ENCODE data around the gene PRSS27. TPM values are rescaled to one million over a fixed set of nuclear protein-coding genes. Genes with fewer than 3 reads are reported as not detected.

Gene PRSS27
- total and polyA plus RNA-seq, 12 donors, result 0.33 to 2.7 (median 1.4) TPM; not detected in 2

DNA sequence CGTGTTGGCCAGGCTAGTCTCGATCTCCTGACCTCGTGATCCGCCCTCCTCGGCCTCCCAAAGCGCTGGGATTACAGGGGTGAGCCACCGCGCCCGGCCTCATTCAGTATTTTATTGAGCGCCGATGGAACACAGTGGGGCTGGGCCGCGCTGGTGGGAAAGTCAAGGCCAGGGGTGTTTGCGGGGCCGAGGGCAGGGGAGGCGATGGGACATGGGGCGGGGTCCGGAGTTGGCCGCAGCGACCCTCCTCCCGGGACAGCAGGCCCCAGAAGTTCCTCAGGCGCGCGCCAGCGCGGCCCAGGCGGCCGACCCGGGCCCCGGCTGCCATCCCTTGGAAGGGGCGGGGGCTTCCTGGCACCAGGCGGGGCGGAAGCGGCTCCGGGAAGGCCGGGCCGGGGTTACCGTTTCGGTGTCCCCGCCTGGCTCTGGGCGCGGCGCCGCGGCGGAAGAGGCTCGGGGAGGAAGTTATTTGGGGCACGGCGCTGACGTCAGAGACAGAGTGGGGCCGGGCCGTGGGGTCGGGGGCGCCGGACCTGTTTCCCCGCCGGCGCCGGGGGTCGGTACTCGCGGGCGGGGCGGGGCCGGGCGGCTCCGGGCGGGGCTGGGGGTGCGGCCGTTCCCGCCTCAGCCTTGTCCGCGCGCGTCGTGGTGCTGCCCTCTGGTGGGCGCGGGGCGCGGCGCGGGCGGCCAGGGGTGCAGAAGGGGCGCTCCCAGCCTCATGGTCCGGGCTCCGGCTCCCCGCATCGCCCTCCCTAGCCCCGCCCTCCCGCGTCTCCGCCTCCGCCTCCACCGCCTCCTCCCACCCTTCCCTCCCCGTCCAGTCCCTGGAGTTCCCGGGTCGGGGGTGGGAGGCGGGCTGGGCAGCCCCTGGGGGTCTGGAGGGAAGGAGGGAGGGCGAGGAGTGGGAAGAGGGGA lies 952 bp upstream of the PRSS27 start:
- H3K27me3 ChIP-seq, result no peaks in the 10 kb centered on the region
- no peaks in the 10 kb centered on the region for H3K36me3 ChIP-seq (replicated peaks in 1 of 2)
- H3K4me1 ChIP-seq (replicated peaks in 1 of 2), result peaks cover 4 to 18% of the 10 kb centered on the region in 2 donors
- DNase-seq, result peak; percentile 70 to 89 (median 82)
- TF ChIP-seq CTCF (IDR thresholded peaks at IDR 0.05), result peak in 4 of 6 experiments; percentile 19 to 82 (median 60)
- no peak for TF ChIP-seq POLR2A (IDR thresholded peaks at IDR 0.05)
- no peaks in the 10 kb centered on the region for H3K9me3 ChIP-seq (replicated peaks in 1 of 3)
- 2 to 48% (median 4%) methylated on average over 6 to 93 of the region's 99 CpGs for WGBS, 4 donors
- intact Hi-C loops (cut with DNase I), result no loop called here
- peak overlapping the region in 3 of 5 donors; percentile 61 to 79 (median 65) for H3K27ac ChIP-seq
- H3K4me3 ChIP-seq, result peak overlapping the region in 3 of 4 donors; percentile 28 to 62 (median 61)

DNA sequence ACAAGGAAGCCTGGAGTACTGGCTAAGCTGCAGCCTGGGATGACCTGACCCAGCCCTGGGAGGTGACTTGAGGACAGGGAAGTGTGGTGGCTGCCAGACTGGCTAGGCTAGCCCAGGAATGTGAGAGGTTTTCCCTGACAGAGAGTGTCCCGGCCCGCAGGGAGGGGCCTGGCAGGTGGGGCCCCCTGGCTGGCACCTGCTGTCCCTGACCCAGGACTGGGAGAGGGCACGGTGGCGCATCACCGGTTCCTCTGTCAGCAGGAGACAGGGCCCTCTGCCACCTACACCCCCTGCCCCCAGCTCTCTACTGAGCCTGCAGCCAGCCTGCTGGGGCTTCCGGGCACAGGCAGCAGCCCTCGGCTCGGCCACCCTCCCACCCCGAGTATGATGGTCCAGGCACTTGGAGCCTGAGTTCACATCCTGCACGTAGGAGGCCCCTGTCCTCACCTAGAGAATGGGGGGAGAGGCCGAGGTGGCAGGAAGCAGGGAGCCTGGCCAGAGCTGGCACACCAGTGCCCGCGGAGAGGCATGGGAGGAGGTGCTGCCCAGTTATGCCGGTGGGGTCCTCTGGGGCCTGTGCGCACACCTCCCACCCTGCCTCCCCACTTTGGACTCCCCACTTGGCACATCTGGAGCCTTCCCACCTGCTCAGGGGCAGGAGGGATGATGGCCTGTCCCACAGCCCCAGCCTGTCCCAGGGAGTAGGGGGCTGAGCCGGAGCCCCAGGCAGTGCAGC lies 528 bp downstream of the PRSS27 start:
- intact Hi-C loops (cut with DNase I), result no loop called here
- DNase-seq, result peak in 5 of 7 donors; percentile 18 to 70 (median 54)
- 56 to 100% (median 63%) methylated on average over 1 to 16 of the region's 16 CpGs for WGBS, 4 donors
- TF ChIP-seq POLR2A (IDR thresholded peaks at IDR 0.05) (no peak), CTCF (IDR thresholded peaks at IDR 0.05) (no peak)
- no peak overlapping the region for H3K27ac ChIP-seq
- no peaks in the 10 kb centered on the region for H3K9me3 ChIP-seq (replicated peaks in 1 of 3)
- no peak overlapping the region for H3K4me3 ChIP-seq
- H3K27me3 ChIP-seq, result no peaks in the 10 kb centered on the region
- no peaks in the 10 kb centered on the region for H3K36me3 ChIP-seq (replicated peaks in 1 of 2)
- H3K4me1 ChIP-seq (replicated peaks in 1 of 2), result peaks cover 4 to 18% of the 10 kb centered on the region in 2 donors

- Histone ChIP-seq H3K4me3 (no peak overlapping the region), H3K4me1 (replicated peaks in 1 of 2) (peaks cover 4 to 18% of the 10 kb centered on the region in 2 donors), H3K9me3 (replicated peaks in 1 of 3) (no peaks in the 10 kb centered on the region), H3K27ac (no peak overlapping the region), H3K36me3 (replicated peaks in 1 of 2) (no peaks in the 10 kb centered on the region), H3K27me3 (no peaks in the 10 kb centered on the region)
- DNase-seq, result no peak
- TF ChIP-seq POLR2A (IDR thresholded peaks at IDR 0.05), result no peak
- TF ChIP-seq CTCF (IDR thresholded peaks at IDR 0.05), result no peak
- intact Hi-C loops (cut with DNase I), result no loop called here
- 75 to 89% (median 86%) methylated on average over 12 to 21 of the region's 21 CpGs for WGBS, 4 donors
These were observed 2.4 kb downstream of the PRSS27 start for GRCh38 chr16:2717383-2718263.
